ENCODE data around the gene HIVEP1.

DNA sequence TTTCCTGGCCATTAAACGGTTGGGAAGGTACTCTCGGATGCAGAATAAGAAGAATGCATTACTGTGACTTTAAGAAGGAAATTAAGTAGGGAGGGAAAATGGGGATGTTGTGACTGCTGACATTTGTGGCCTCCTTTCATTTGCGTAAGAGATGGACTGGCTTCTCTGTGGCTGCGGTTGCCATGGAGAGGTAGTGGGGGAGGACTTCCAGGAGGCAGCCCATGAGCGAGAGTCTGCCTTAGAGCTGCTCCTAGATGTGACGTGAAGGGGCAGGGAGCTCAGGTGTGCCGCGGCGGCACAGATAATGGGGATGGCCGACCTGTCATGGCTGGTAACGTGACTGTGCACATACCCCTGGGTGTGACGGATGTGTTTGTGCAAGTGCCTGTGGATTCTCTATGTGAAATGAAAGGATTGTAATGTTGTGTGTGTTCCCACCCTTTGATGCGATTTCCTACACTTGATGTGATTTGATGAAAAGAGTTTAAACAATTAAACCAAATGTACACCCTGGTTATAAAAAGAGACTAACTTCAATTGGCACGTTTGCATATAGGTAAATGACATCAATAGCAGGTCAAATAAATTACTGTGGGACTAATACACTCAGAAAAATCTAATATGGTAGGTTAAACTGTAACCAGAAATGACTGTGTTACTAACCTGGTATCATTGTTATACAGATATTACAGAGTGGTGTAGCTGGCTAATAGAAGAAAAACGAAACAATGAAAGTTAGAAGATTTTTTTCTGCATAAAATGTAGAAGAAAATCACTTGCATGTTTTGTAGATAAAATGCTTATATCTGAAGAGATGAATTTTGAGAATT, 48.9 kb downstream of the HIVEP1 start:
- no peak for TF ChIP-seq NFRKB (IDR thresholded peaks at IDR 0.05)
- TF ChIP-seq TARDBP (IDR thresholded peaks at IDR 0.05): no peak
- no peak for TF ChIP-seq FOXK2 (IDR thresholded peaks at IDR 0.05)
- no peak for TF ChIP-seq BHLHE40 (IDR thresholded peaks at IDR 0.05; ENCODE audit: borderline replicate concordance)
- TF ChIP-seq SP1 (IDR thresholded peaks at IDR 0.05): no peak
- no peak for TF ChIP-seq ARNT (IDR thresholded peaks at IDR 0.05)
- no peak for TF ChIP-seq ZNF384 (IDR thresholded peaks at IDR 0.05)
- no peak for TF ChIP-seq FOXA1 (IDR thresholded peaks at IDR 0.05)
- no peak for TF ChIP-seq ELF4 (IDR thresholded peaks at IDR 0.05)
- no peak for TF ChIP-seq HDGF (IDR thresholded peaks at IDR 0.05; ENCODE audit: borderline replicate concordance)
- TF ChIP-seq SUZ12 (IDR thresholded peaks at IDR 0.05): no peak
- TF ChIP-seq CTBP1 (IDR thresholded peaks at IDR 0.05; ENCODE audit: borderline replicate concordance): no peak
